SK-N-SH (cell line): ENCODE measurements around the gene OR2AG2. TPM values are rescaled to one million over a fixed set of nuclear protein-coding genes. Genes with fewer than 3 reads are reported as not detected.

Experiments used
- CTCF ChIA-PET: fragments of 300-600, 350-600 bp; formaldehyde crosslinking; extraction: SDS; loops from one replicate; lab custom pipeline; 2021; lab: Yijun Ruan, JAX
- POLR2A ChIA-PET: fragments of 350-600 bp; sonication (Branson Sonifier 250); formaldehyde crosslinking; extraction: SDS; loops from one replicate; lab custom pipeline; 2020; ENCODE audit warnings: antibody characterized with exemption, inconsistent platforms; lab: Yijun Ruan, JAX
- DNase-seq: peaks from one replicate; pipeline ENCODE4 v3.0.0; 2012
- H2AFZ ChIP-seq: fragments of 200-600 bp; sonication (generic); 2 replicates; pipeline ENCODE4 v1.8.1; 2016; ENCODE audit warnings: antibody characterized with exemption, mild to moderate bottlenecking, low read depth
- H3F3A ChIP-seq: fragments of 200-600 bp; sonication (generic); replicated peaks from 2 replicates; pipeline ENCODE3; 2016; ENCODE audit warnings: antibody characterized with exemption, mild to moderate bottlenecking; ENCODE audit not compliant: insufficient read depth
- H3K27ac ChIP-seq, 2 experiments: fragments of 200-500 bp in 1 of 2; fragments of 200-600 bp in 1 of 2; sonication (Bioruptor generic) in 1 of 2; sonication (generic), shearing (Covaris generic) in 1 of 2; 2 replicates each; pipeline versions ENCODE4 v1.5.1 to v1.6.1; 2014 to 2016; ENCODE audit warnings: low read depth in 2 of 2, inconsistent platforms in 1 of 2, low read length in 1 of 2, mild to moderate bottlenecking in 1 of 2, mixed read lengths in 1 of 2
- H3K27me3 ChIP-seq: fragments of 200-600 bp; sonication (generic), shearing (Covaris generic); 2 replicates; pipeline ENCODE4 v1.6.1; 2016; ENCODE audit warnings: mixed run types; ENCODE audit not compliant: insufficient read depth
- H3K36me3 ChIP-seq, 2 experiments: fragments of 200-500 bp in 1 of 2; fragments of 200-600 bp in 1 of 2; sonication (Bioruptor generic) in 1 of 2; sonication (generic) in 1 of 2; replicated peaks in 1 of 2; 2 replicates each; pipeline versions ENCODE3 to v1.5.1; 2014 to 2016; ENCODE audit warnings: low read length in 1 of 2, mild to moderate bottlenecking in 1 of 2; ENCODE audit not compliant: insufficient read depth in 2 of 2, control insufficient read depth in 1 of 2
- H3K4me1 ChIP-seq, 2 experiments: fragments of 200-500 bp in 1 of 2; fragments of 200-600 bp in 1 of 2; sonication (Bioruptor generic) in 1 of 2; sonication (generic), shearing (Covaris generic) in 1 of 2; 2 replicates each; pipeline versions ENCODE4 v1.5.1 to v1.6.1; 2014 to 2016; ENCODE audit warnings: low read depth in 1 of 2, low read length in 1 of 2, mixed run types in 1 of 2; ENCODE audit not compliant: insufficient read depth in 2 of 2, control insufficient read depth in 1 of 2
- H3K4me2 ChIP-seq: fragments of 200-600 bp; sonication (generic), shearing (Covaris generic); 2 replicates; pipeline ENCODE4 v1.6.1; 2017; ENCODE audit warnings: mixed run types
- H3K4me3 ChIP-seq, 2 experiments: fragments of 200-500 bp in 1 of 2; fragments of 200-600 bp in 1 of 2; sonication (Bioruptor generic) in 1 of 2; sonication (generic), shearing (Covaris generic) in 1 of 2; 2 replicates each; pipeline versions ENCODE4 v1.5.1 to v1.8.1; 2014 to 2016; ENCODE audit warnings: low read depth in 2 of 2, inconsistent platforms in 1 of 2, low read length in 1 of 2, mild to moderate bottlenecking in 1 of 2, mixed read lengths in 1 of 2, moderate library complexity in 1 of 2
- H3K79me2 ChIP-seq: fragments of 200-600 bp; sonication (generic); 2 replicates; pipeline ENCODE4 v1.8.1; 2017; ENCODE audit warnings: mild to moderate bottlenecking; ENCODE audit not compliant: insufficient read depth
- H3K9ac ChIP-seq: fragments of 200-600 bp; sonication (generic); 2 replicates; pipeline ENCODE4 v1.6.1; 2017; ENCODE audit warnings: mixed run types
- H3K9me2 ChIP-seq: fragments of 200-600 bp; sonication (generic); 2 replicates; pipeline ENCODE4 v1.6.1; 2017; ENCODE audit warnings: mixed run types
- H3K9me3 ChIP-seq: fragments of 200-600 bp; sonication (generic); 2 replicates; pipeline ENCODE4 v1.6.1; 2017; ENCODE audit warnings: mixed run types, mild to moderate bottlenecking, moderate library complexity
- H4K20me1 ChIP-seq: fragments of 200-600 bp; sonication (generic); 2 replicates; pipeline ENCODE4 v1.6.1; 2017; ENCODE audit warnings: mild to moderate bottlenecking, mixed run types; ENCODE audit not compliant: insufficient read depth
- EZH2phosphoT487 ChIP-seq: fragments of 200-600 bp; sonication (generic); IDR thresholded peaks from 2 replicates; pipeline ENCODE4 v1.6.1; 2017; ENCODE audit warnings: low read depth, mixed run types, mild to moderate bottlenecking, antibody characterized with exemption, moderate library complexity, borderline replicate concordance
- JUND ChIP-seq: IDR thresholded peaks from 2 replicates; pipeline ENCODE4 v1.4.0; 2012
- NFIC ChIP-seq: IDR thresholded peaks from 2 replicates; pipeline ENCODE4 v1.4.0; 2012; ENCODE audit warnings: borderline replicate concordance
- RXRA ChIP-seq: IDR thresholded peaks from 2 replicates; pipeline ENCODE4 v1.4.0; 2012; ENCODE audit warnings: low read depth, mild to moderate bottlenecking, borderline replicate concordance
- TAF1 ChIP-seq: IDR thresholded peaks from 2 replicates; pipeline ENCODE4 v1.6.1; 2012; ENCODE audit warnings: low read depth, mild to moderate bottlenecking, low read length, moderate library complexity, borderline replicate concordance
- TCF12 ChIP-seq: IDR thresholded peaks from 2 replicates; pipeline ENCODE4 v1.4.0; 2012
- TEAD4 ChIP-seq: IDR thresholded peaks from 2 replicates; pipeline ENCODE4 v1.4.0; 2012; ENCODE audit warnings: mild to moderate bottlenecking, borderline replicate concordance; ENCODE audit not compliant: insufficient read depth
- WGBS: methylation state at CpG from one replicate; pipeline ENCODE4 v1.1.6; 2017; ENCODE audit warnings: low lambda C conversion rate; 5-methylcytosine and 5-hydroxymethylcytosine counted together
- polyA plus RNA-seq, 3 experiments: library from polyadenylated mRNA; depleted of rRNA; stranded (reverse); fragments of >200 nt; gene quantifications; 2 replicates each; pipeline ENCODE4 v1.2.3, GENCODE V29; 2012
- TF ChIP-seq, protein P1 (sequence below): IDR thresholded peaks from 2 replicates; pipeline ENCODE4 v1.4.0; 2012; ENCODE audit warnings: low read depth, borderline replicate concordance
- TF ChIP-seq, protein P2 (sequence below): fragments of 150-350 bp; IDR thresholded peaks from 2 replicates; pipeline ENCODE4 v1.6.1; 2017; ENCODE audit warnings: antibody characterized with exemption, low read length, low read depth, borderline replicate concordance

OR2AG2 gene
- polyA plus RNA-seq, 1 of the 3 experiments (the other 2 are of a cell fraction): not detected

DNA sequence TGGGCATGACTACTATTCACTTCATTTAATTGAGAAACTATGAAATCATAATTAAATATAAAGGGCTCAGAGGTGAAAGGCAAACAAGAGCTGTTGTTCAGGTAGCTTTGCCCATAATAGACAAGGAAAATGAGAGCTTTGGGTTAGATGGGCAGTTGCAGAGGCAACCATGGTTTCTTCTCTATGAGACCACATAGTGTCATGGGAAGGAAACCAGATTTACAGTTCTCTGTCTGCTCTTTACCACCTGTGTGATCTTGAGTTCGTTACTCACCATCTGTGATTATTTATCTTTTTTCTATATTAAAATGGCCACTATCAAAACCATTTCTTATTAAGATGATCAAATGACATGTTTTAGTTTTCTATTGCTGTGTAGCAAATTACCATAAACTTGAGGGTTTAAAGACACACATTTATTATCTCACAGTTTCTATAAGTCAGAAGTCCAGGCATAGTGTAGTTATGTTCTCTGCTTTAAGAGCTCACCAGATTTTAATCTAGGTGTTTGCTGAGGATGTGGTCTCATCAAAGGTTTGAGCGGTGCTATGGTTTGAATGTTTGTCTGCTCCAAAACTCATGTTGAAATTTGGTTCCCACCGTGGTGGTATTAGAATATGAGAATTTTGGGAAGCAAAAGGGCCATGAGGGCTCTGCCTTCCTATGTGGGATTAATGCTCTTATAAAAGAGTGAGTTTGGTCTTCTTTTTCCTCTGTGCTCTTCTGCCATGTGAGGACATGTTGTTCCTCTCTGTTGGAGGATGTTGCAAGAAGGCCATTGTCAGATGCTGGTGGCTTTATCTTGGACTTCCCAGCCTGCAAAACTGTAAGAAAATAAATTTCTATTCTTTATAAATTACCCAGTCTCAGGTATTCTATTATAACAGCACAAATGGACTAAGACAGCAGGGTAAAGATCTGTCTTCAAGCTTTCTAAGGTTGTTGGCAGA, 38.2 kb downstream of the OR2AG2 start (continued):
- TF ChIP-seq TEAD4 (no peak), JUND (no peak), EZH2phosphoT487 (no peak)

DNA sequence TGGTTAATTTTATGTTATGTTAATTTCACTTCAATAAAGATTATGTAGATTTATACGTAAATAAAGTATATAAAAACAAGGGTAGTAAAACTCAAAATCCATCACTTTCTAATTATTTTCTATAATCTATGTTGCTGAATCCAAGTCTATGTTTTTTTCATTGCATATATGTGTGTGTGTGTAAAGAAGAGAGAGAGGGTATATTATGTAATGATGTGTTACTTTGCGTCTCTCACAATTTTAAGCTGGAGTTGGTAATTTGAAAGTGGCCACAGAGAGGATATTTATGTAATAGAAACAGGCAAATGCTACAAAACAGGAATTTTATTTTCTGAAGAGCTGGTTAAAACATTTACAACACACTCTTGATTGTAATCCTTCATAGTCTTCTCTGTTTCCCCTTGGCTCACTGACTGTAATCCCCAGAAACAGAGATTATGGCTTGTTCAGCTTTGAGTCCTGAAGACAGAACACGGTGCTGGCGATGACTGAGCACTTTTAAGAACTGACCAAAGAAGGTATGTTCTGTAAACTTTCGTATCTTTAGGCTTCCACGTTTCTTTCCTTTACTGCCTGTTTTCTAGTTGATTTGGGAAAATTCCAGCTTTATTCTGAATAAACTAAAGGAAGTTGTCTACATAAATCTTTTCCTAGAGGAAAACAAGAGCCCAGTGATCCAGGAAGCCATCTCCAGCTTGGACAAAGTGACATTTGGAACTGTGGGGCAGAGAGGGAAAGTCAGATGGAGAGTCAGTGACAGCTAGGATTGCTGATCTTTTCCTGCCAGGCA, 43.6 kb downstream of the OR2AG2 start:
- peaks cover 8% of the 10 kb centered on the region; the same call in 1 of the 2 replicates for H3K27me3 ChIP-seq
- no peak overlapping the region for H3K4me2 ChIP-seq
- H3K9me3 ChIP-seq: no peaks in the 10 kb centered on the region
- no peak overlapping the region for H3K27ac ChIP-seq
- H3K9me2 ChIP-seq: no peaks in the 10 kb centered on the region
- ChIA-PET POLR2A (no interaction called here), CTCF (interaction anchor here (0.7 to 3.8 kb wide), 7 partner anchors 10 to 349 kb away, joined by 3 to 22 read pairs (median 4); no protein-coding TSS in a partner anchor)
- H3K9ac ChIP-seq: no peak overlapping the region
- no peaks in the 10 kb centered on the region for H3K4me1 ChIP-seq
- no peak overlapping the region for H2AFZ ChIP-seq
- H3K4me3 ChIP-seq: no peak overlapping the region
- H3F3A ChIP-seq: no peaks in the 10 kb centered on the region
- DNase-seq: no peak
- H3K36me3 ChIP-seq: no peaks in the 10 kb centered on the region
- H4K20me1 ChIP-seq: no peaks in the 10 kb centered on the region
- TF ChIP-seq JUND: no peak
- no peak for TF ChIP-seq NFIC
- TF ChIP-seq RXRA: no peak
- no peak for TF ChIP-seq EZH2phosphoT487
- no peak for TF ChIP-seq TAF1
- TF ChIP-seq, protein P1, sequence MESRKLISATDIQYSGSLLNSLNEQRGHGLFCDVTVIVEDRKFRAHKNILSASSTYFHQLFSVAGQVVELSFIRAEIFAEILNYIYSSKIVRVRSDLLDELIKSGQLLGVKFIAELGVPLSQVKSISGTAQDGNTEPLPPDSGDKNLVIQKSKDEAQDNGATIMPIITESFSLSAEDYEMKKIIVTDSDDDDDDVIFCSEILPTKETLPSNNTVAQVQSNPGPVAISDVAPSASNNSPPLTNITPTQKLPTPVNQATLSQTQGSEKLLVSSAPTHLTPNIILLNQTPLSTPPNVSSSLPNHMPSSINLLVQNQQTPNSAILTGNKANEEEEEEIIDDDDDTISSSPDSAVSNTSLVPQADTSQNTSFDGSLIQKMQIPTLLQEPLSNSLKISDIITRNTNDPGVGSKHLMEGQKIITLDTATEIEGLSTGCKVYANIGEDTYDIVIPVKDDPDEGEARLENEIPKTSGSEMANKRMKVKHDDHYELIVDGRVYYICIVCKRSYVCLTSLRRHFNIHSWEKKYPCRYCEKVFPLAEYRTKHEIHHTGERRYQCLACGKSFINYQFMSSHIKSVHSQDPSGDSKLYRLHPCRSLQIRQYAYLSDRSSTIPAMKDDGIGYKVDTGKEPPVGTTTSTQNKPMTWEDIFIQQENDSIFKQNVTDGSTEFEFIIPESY: no peak
- TF ChIP-seq, protein P2, sequence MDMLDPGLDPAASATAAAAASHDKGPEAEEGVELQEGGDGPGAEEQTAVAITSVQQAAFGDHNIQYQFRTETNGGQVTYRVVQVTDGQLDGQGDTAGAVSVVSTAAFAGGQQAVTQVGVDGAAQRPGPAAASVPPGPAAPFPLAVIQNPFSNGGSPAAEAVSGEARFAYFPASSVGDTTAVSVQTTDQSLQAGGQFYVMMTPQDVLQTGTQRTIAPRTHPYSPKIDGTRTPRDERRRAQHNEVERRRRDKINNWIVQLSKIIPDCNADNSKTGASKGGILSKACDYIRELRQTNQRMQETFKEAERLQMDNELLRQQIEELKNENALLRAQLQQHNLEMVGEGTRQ: no peak
- no peak for TF ChIP-seq TCF12
- TF ChIP-seq, all 33 proteins: peak for 0
- no peaks in the 10 kb centered on the region for H3K79me2 ChIP-seq
- WGBS: 4% methylated on average over 6 of the region's 6 CpGs
